Aorta (tissue), 5 donors: ENCODE measurements around the gene TMEM236. TPM values are rescaled to one million over a fixed set of nuclear protein-coding genes. Genes with fewer than 3 reads are reported as not detected.

Source experiments
- ATAC-seq: fragments of 200-7000 bp; cut with Tn5 transposase; one replicate; pipeline ENCODE4 v1.9.1; 2022; ENCODE audit warnings: moderate library complexity; ENCODE audit not compliant: low FRiP score
- DNase-seq, 2 donors: peaks; one replicate each; pipeline ENCODE4 v3.0.0-alpha.2; 2020
- H3K27ac ChIP-seq, 2 donors: one replicate each; pipeline ENCODE4 v1.5.1; 2013; ENCODE audit warnings: low read length in 2 of 2, mild to moderate bottlenecking in 2 of 2, moderate library complexity in 2 of 2, control low read depth in 1 of 2, inconsistent platforms in 1 of 2, low read depth in 1 of 2
- H3K27me3 ChIP-seq, 2 donors: one replicate each; pipeline ENCODE4 v1.6.1; 2013; ENCODE audit warnings: control low read depth in 1 of 2, low read length in 1 of 2, mild to moderate bottlenecking in 1 of 2, moderate library complexity in 1 of 2; ENCODE audit not compliant: insufficient read depth in 2 of 2, control insufficient read depth in 1 of 2
- H3K36me3 ChIP-seq, 2 donors: one replicate each; pipeline ENCODE4 v1.6.1; 2013; ENCODE audit warnings: control low read depth in 1 of 2, low read length in 1 of 2, mild to moderate bottlenecking in 1 of 2; ENCODE audit not compliant: insufficient read depth in 2 of 2, control insufficient read depth in 1 of 2
- H3K4me1 ChIP-seq, 2 donors: one replicate each; pipeline ENCODE4 v1.6.1; 2013; ENCODE audit warnings: low read length in 2 of 2, control low read depth in 1 of 2, mild to moderate bottlenecking in 1 of 2, moderate library complexity in 1 of 2; ENCODE audit not compliant: insufficient read depth in 2 of 2, control insufficient read depth in 1 of 2
- H3K4me3 ChIP-seq, 2 donors: one replicate each; pipeline ENCODE4 v1.5.1; 2013; ENCODE audit warnings: low read length in 2 of 2, control low read depth in 1 of 2, mild to moderate bottlenecking in 1 of 2
- H3K9me3 ChIP-seq: one replicate; pipeline ENCODE4 v1.6.1; 2013; ENCODE audit warnings: mild to moderate bottlenecking, low read length; ENCODE audit not compliant: control insufficient read depth
- WGBS, 2 donors: extraction: QIAGEN DNeasy Blood & Tissue Kit; methylation state at CpG; one replicate each; pipeline ENCODE4 v1.1.7; 2013; 5-methylcytosine and 5-hydroxymethylcytosine counted together
- intact Hi-C, 2 donors: fragments of 100-400 bp; cut with DNase I; formaldehyde crosslinking; loops; one replicate each; pipeline versions ENCODE4 v1.14.2 to v1.15.0; 2022
- polyA plus RNA-seq, 2 donors: library from polyadenylated mRNA; stranded (reverse); fragments of 200-250 nt; gene quantifications; one replicate each; pipeline ENCODE4 v1.2.3, GENCODE V29; 2013
- total RNA-seq, 2 donors: library from RNA; stranded (reverse); fragmentation: NEBNext Ultra II Directional; extraction: Animal tissue kit (Norgen Biotek cat#: 25700); gene quantifications; one replicate each; pipeline ENCODE4 v1.2.1, GENCODE V29; 2021
- donor health status: healthy with polysubstance abuse.
- donor health status: Bipolar disorder and iron deficiency.
- donor health status: DM: no; HTN: no; CAD: no.
- donor health status: DM: no; HTN: no; CAD: no.
- donor health status: DM: yes; HTN: yes; CAD: no.

The TMEM236 gene
- total and polyA plus RNA-seq, 4 donors: 0.08 to 1.7 (median 1.3) TPM

GRCh38 chr10:17816199-17816598, 64.2 kb downstream of the TMEM236 start:
- WGBS, 2 donors: 77 to 80% methylated on average over 7 of the region's 7 CpGs
- no peaks in the 10 kb centered on the region for H3K36me3 ChIP-seq
- no peaks in the 10 kb centered on the region for H3K9me3 ChIP-seq
- intact Hi-C loops: no loop called here
- H3K27me3 ChIP-seq: no peaks in the 10 kb centered on the region
- no peaks in the 10 kb centered on the region for H3K4me1 ChIP-seq
- no peak overlapping the region for H3K27ac ChIP-seq
- DNase-seq (no peak), ATAC-seq (peak; percentile 28)
- no peak overlapping the region for H3K4me3 ChIP-seq

- Histone ChIP-seq H3K4me1 (no peaks in the 10 kb centered on the region), H3K27ac (no peak overlapping the region), H3K36me3 (no peaks in the 10 kb centered on the region), H3K27me3 (no peaks in the 10 kb centered on the region), H3K9me3 (no peaks in the 10 kb centered on the region), H3K4me3 (no peak overlapping the region)
- no peak for ATAC-seq
- 59 to 70% methylated on average over 1 of the region's 1 CpG for WGBS, 2 donors
- no peak for DNase-seq
- intact Hi-C loops: no loop called here
These were observed 65.3 kb downstream of the TMEM236 start for GRCh38 chr10:17817316-17817715.

- ATAC-seq: no peak
- 59 to 68% methylated on average over 3 of the region's 3 CpGs for WGBS, 2 donors
- no peaks in the 10 kb centered on the region for H3K9me3 ChIP-seq
These were observed 65.8 kb downstream of the TMEM236 start for GRCh38 chr10:17817790-17818189.

DNA sequence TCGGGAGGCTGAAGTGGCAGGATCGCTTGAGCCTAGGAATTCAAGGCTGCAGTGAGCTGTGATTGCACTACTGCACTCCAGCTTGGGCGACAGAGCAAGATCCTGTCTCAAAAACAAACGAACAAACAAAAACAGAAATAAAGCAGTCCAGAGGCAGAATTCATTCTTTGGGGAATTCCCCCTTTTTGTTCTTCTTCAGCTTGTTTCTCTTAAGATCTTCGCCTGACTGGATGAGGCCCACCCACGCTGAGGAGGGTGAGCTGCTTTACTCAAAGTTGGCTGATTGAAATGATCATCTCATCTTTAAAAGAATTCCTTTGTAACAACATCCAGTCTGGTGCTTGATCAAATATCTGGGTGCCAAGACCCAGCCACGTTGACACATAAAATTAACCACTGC, 67.8 kb downstream of the TMEM236 start:
- ATAC-seq (no peak), DNase-seq (no peak)
- Histone ChIP-seq H3K9me3 (no peaks in the 10 kb centered on the region), H3K36me3 (no peaks in the 10 kb centered on the region), H3K4me1 (no peaks in the 10 kb centered on the region), H3K27ac (no peak overlapping the region), H3K4me3 (no peak overlapping the region), H3K27me3 (no peaks in the 10 kb centered on the region)
- intact Hi-C loops: no loop called here
- 76 to 80% methylated on average over 7 of the region's 7 CpGs for WGBS, 2 donors

More at GRCh38 chr10:17817790-17818189, 65.8 kb downstream of the TMEM236 start:
- DNase-seq: no peak
- intact Hi-C loops: no loop called here
- Histone ChIP-seq H3K4me3 (no peak overlapping the region), H3K4me1 (no peaks in the 10 kb centered on the region), H3K36me3 (no peaks in the 10 kb centered on the region), H3K27ac (no peak overlapping the region), H3K27me3 (no peaks in the 10 kb centered on the region)

GRCh38 chr10:17820943-17821342, 68.9 kb downstream of the TMEM236 start:
- H3K36me3 ChIP-seq: no peaks in the 10 kb centered on the region
- H3K27ac ChIP-seq: no peak overlapping the region
- no peaks in the 10 kb centered on the region for H3K9me3 ChIP-seq
- no peak for ATAC-seq
- intact Hi-C loops: no loop called here
- H3K27me3 ChIP-seq: no peaks in the 10 kb centered on the region
- H3K4me3 ChIP-seq: no peak overlapping the region
- H3K4me1 ChIP-seq: no peaks in the 10 kb centered on the region
- WGBS, 2 donors: 72 to 83% methylated on average over 3 of the region's 3 CpGs
- DNase-seq: no peak

DNA sequence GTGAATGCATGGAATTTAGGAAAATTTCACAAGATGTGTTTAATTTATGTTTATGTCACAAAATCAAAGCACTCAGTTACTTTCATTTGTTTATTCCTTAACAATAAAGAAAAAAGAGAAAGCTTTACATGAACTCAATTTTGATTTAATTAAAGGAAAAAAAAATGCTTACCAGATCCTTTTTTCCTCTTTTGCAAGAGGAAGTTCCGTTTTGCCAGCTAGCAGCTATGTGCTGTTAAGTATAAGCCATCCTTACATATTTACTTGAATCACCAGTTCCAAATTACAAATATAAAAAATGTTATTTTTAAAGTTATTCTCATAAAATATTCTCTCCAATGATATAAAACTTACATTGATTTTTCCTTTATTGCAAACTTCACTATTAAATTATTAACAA, 69.9 kb downstream of the TMEM236 start:
- no peak overlapping the region for H3K4me3 ChIP-seq

GRCh38 chr10:17831341-17831740, 79.3 kb downstream of the TMEM236 start:
- no peaks in the 10 kb centered on the region for H3K36me3 ChIP-seq
- no peak overlapping the region for H3K27ac ChIP-seq
- DNase-seq: no peak
- 87 to 95% methylated on average over 1 of the region's 1 CpG for WGBS, 2 donors
- no peaks in the 10 kb centered on the region for H3K4me1 ChIP-seq
- ATAC-seq: no peak
- intact Hi-C loops: no loop called here
- no peak overlapping the region for H3K4me3 ChIP-seq
- H3K27me3 ChIP-seq: no peaks in the 10 kb centered on the region
- no peaks in the 10 kb centered on the region for H3K9me3 ChIP-seq

More for the DNA sequence above, 69.9 kb downstream of the TMEM236 start:
- no peak for DNase-seq
- intact Hi-C loops: no loop called here
- Histone ChIP-seq H3K4me1 (no peaks in the 10 kb centered on the region), H3K36me3 (no peaks in the 10 kb centered on the region), H3K27ac (no peak overlapping the region), H3K9me3 (no peaks in the 10 kb centered on the region), H3K27me3 (no peaks in the 10 kb centered on the region)
- WGBS, 2 donors: 63 to 65% methylated on average over 1 of the region's 1 CpG
- ATAC-seq: no peak

DNA sequence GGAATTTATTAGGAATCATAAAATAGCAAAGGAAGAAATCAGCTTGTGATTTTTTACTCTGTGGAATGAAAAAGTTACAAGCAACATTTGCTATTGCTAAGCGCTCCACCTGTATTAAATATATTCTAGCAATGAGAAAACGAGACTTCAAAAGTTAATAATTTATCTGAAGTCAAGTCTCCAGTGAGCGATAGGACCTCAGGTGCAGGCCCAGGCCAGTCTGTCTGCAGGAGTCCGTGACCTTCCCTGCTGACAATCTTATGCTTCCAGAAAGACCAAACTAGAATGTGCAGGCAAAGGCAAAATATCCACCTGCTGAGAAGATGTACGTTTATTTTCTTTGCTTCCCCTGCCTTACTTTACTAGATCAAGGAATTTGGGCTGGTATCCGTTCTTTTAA, 79.9 kb downstream of the TMEM236 start:
- H3K27me3 ChIP-seq: no peaks in the 10 kb centered on the region
- ATAC-seq (no peak), DNase-seq (no peak)
- no peak overlapping the region for H3K27ac ChIP-seq
- no peaks in the 10 kb centered on the region for H3K4me1 ChIP-seq
- no peak overlapping the region for H3K4me3 ChIP-seq
- H3K36me3 ChIP-seq: no peaks in the 10 kb centered on the region
- no peaks in the 10 kb centered on the region for H3K9me3 ChIP-seq
- intact Hi-C loops: no loop called here
- WGBS, 2 donors: 85 to 90% methylated on average over 6 of the region's 6 CpGs

GRCh38 chr10:17833656-17834055, 81.7 kb downstream of the TMEM236 start:
- 74 to 83% methylated on average over 6 of the region's 6 CpGs for WGBS, 2 donors
- ATAC-seq: no peak

More at GRCh38 chr10:17833656-17834055, 81.7 kb downstream of the TMEM236 start:
- H3K27ac ChIP-seq: no peak overlapping the region
- DNase-seq: no peak
- H3K9me3 ChIP-seq: no peaks in the 10 kb centered on the region
- H3K4me1 ChIP-seq: no peaks in the 10 kb centered on the region
- H3K27me3 ChIP-seq: no peaks in the 10 kb centered on the region
- no peak overlapping the region for H3K4me3 ChIP-seq
- intact Hi-C loops: no loop called here
- H3K36me3 ChIP-seq: no peaks in the 10 kb centered on the region
